HEK293 (cell line): Measurements from ENCODE around the gene RASD1.

Experiments
- GLIS2 ChIP-seq: fragments of 450-650 bp; formaldehyde crosslinking; IDR thresholded peaks from 2 replicates; pipeline ENCODE4 v1.5.1; 2016; ENCODE audit warnings: missing biosample characterization, missing genetic modification characterization
- KLF7 ChIP-seq: fragments of 450-650 bp; formaldehyde crosslinking; IDR thresholded peaks from 2 replicates; pipeline ENCODE4 v1.5.1; 2016; ENCODE audit warnings: missing biosample characterization, missing genetic modification characterization, borderline replicate concordance
- TRIM28 ChIP-seq: IDR thresholded peaks from 2 replicates; pipeline ENCODE4 v1.6.1; 2011; ENCODE audit warnings: low read length, control low read depth, borderline replicate concordance
- ZBTB48 ChIP-seq: fragments of 450-650 bp; formaldehyde crosslinking; IDR thresholded peaks from 2 replicates; pipeline ENCODE4 v1.5.1; 2016; ENCODE audit warnings: missing biosample characterization, missing genetic modification characterization
- ZBTB7A ChIP-seq: fragments of 450-650 bp; formaldehyde crosslinking; IDR thresholded peaks from 2 replicates; pipeline ENCODE4 v1.5.1; 2016; ENCODE audit warnings: low read depth, missing biosample characterization, missing genetic modification characterization
- ZFP69B ChIP-seq: fragments of 450-650 bp; formaldehyde crosslinking; IDR thresholded peaks from 2 replicates; pipeline ENCODE4 v1.5.1; 2016; ENCODE audit warnings: missing biosample characterization, missing genetic modification characterization
- ZNF19 ChIP-seq: fragments of 450-650 bp; formaldehyde crosslinking; IDR thresholded peaks from 2 replicates; pipeline ENCODE4; 2016; ENCODE audit warnings: missing biosample characterization, missing genetic modification characterization, low read depth
- ZNF280C ChIP-seq: fragments of 450-650 bp; formaldehyde crosslinking; IDR thresholded peaks from 2 replicates; pipeline ENCODE4 v1.5.1; 2016; ENCODE audit warnings: missing biosample characterization, missing genetic modification characterization
- ZNF280D ChIP-seq: fragments of 450-650 bp; formaldehyde crosslinking; IDR thresholded peaks from 2 replicates; pipeline ENCODE4 v1.5.1; 2016; ENCODE audit warnings: missing biosample characterization, missing genetic modification characterization
- ZNF391 ChIP-seq: fragments of 450-650 bp; formaldehyde crosslinking; IDR thresholded peaks from 2 replicates; pipeline ENCODE4 v1.5.1; 2016; ENCODE audit warnings: low read depth, missing biosample characterization, missing genetic modification characterization, borderline replicate concordance
- ZNF544 ChIP-seq: fragments of 450-650 bp; formaldehyde crosslinking; IDR thresholded peaks from 2 replicates; pipeline ENCODE4 v1.5.0; 2017; ENCODE audit warnings: missing biosample characterization, missing genetic modification characterization
- ZNF555 ChIP-seq: fragments of 450-650 bp; formaldehyde crosslinking; conservative IDR thresholded peaks from 2 replicates; pipeline ENCODE4 v1.5.1; 2017; ENCODE audit warnings: missing biosample characterization, mild to moderate bottlenecking, missing genetic modification characterization, inconsistent platforms
- ZNF777 ChIP-seq: fragments of 450-650 bp; formaldehyde crosslinking; IDR thresholded peaks from 2 replicates; pipeline ENCODE4 v1.5.1; 2017; ENCODE audit warnings: missing biosample characterization, missing genetic modification characterization, borderline replicate concordance
- TF ChIP-seq, protein P1 (sequence below): fragments of 450-650 bp; formaldehyde crosslinking; IDR thresholded peaks from 2 replicates; pipeline ENCODE4 v1.5.1; 2016; ENCODE audit warnings: missing biosample characterization, missing genetic modification characterization
- TF ChIP-seq, protein P2 (sequence below): fragments of 450-650 bp; formaldehyde crosslinking; IDR thresholded peaks from 2 replicates; pipeline ENCODE4 v1.5.1; 2016; ENCODE audit warnings: missing biosample characterization, missing genetic modification characterization, low read depth

The RASD1 gene

GRCh38 chr17:17446666-17447155 is 49.5 kb downstream of the RASD1 start (continued):
- TF ChIP-seq ZNF544 (tag by site-specific recombination) (no peak), ZNF280D (tag by site-specific recombination) (no peak), ZNF280C (tag by site-specific recombination) (no peak), ZNF19 (tag by site-specific recombination) (no peak), ZFP69B (tag by site-specific recombination) (no peak), ZBTB7A (no peak), TRIM28 (no peak), ZBTB48 (tag by site-specific recombination) (no peak), GLIS2 (tag by site-specific recombination) (peak; percentile 51), ZNF391 (tag by site-specific recombination) (no peak), ZNF555 (tag by site-specific recombination) (no peak), ZNF777 (tag by site-specific recombination) (no peak), KLF7 (tag by site-specific recombination) (no peak)
- TF ChIP-seq, protein P1, sequence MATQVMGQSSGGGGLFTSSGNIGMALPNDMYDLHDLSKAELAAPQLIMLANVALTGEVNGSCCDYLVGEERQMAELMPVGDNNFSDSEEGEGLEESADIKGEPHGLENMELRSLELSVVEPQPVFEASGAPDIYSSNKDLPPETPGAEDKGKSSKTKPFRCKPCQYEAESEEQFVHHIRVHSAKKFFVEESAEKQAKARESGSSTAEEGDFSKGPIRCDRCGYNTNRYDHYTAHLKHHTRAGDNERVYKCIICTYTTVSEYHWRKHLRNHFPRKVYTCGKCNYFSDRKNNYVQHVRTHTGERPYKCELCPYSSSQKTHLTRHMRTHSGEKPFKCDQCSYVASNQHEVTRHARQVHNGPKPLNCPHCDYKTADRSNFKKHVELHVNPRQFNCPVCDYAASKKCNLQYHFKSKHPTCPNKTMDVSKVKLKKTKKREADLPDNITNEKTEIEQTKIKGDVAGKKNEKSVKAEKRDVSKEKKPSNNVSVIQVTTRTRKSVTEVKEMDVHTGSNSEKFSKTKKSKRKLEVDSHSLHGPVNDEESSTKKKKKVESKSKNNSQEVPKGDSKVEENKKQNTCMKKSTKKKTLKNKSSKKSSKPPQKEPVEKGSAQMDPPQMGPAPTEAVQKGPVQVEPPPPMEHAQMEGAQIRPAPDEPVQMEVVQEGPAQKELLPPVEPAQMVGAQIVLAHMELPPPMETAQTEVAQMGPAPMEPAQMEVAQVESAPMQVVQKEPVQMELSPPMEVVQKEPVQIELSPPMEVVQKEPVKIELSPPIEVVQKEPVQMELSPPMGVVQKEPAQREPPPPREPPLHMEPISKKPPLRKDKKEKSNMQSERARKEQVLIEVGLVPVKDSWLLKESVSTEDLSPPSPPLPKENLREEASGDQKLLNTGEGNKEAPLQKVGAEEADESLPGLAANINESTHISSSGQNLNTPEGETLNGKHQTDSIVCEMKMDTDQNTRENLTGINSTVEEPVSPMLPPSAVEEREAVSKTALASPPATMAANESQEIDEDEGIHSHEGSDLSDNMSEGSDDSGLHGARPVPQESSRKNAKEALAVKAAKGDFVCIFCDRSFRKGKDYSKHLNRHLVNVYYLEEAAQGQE (tag by site-specific recombination), result no peak
- TF ChIP-seq, protein P2, sequence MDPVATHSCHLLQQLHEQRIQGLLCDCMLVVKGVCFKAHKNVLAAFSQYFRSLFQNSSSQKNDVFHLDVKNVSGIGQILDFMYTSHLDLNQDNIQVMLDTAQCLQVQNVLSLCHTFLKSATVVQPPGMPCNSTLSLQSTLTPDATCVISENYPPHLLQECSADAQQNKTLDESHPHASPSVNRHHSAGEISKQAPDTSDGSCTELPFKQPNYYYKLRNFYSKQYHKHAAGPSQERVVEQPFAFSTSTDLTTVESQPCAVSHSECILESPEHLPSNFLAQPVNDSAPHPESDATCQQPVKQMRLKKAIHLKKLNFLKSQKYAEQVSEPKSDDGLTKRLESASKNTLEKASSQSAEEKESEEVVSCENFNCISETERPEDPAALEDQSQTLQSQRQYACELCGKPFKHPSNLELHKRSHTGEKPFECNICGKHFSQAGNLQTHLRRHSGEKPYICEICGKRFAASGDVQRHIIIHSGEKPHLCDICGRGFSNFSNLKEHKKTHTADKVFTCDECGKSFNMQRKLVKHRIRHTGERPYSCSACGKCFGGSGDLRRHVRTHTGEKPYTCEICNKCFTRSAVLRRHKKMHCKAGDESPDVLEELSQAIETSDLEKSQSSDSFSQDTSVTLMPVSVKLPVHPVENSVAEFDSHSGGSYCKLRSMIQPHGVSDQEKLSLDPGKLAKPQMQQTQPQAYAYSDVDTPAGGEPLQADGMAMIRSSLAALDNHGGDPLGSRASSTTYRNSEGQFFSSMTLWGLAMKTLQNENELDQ, result no peak
